RWPE2 (cell line): Measurements from ENCODE around the gene SELENOH.

Experiments
- ATAC-seq: fragments of 200-7000 bp; cut with Tn5 transposase; 3 replicates; pipeline ENCODE4 v1.9.1; 2021; ENCODE audit warnings: low read depth
- DNase-seq: peaks from one replicate; pipeline ENCODE4 v3.0.0-alpha.2; 2020; ENCODE audit warnings: low spot score
- H3K27ac ChIP-seq: fragments of 450-650 bp; 2 replicates; pipeline ENCODE4 v1.5.1; 2017; ENCODE audit warnings: mild to moderate bottlenecking; ENCODE audit not compliant: poor library complexity, severe bottlenecking
- H3K27me3 ChIP-seq: fragments of 250-450 bp; sonication (Bioruptor Pico); 2 replicates; pipeline ENCODE4 v1.5.1; 2021; ENCODE audit warnings: mild to moderate bottlenecking, moderate library complexity; ENCODE audit not compliant: insufficient read depth, poor library complexity, severe bottlenecking
- H3K36me3 ChIP-seq: fragments of 250-450 bp; sonication (Bioruptor Pico); 2 replicates; pipeline ENCODE4 v1.5.1; 2020; ENCODE audit warnings: low read depth, mild to moderate bottlenecking, moderate library complexity
- H3K4me1 ChIP-seq: fragments of 250-450 bp; sonication (Bioruptor Pico); 2 replicates; pipeline ENCODE4 v1.5.1; 2021; ENCODE audit warnings: mild to moderate bottlenecking, moderate library complexity; ENCODE audit not compliant: insufficient read depth, poor library complexity, severe bottlenecking
- H3K4me3 ChIP-seq: fragments of 250-450 bp; sonication (Bioruptor Pico); 2 replicates; pipeline ENCODE4 v1.5.1; 2021; ENCODE audit warnings: mild to moderate bottlenecking, moderate library complexity; ENCODE audit not compliant: severe bottlenecking
- H3K9me3 ChIP-seq: fragments of 250-450 bp; sonication (Bioruptor Pico); 2 replicates; pipeline ENCODE4 v1.5.1; 2021; ENCODE audit warnings: mild to moderate bottlenecking, moderate library complexity; ENCODE audit not compliant: severe bottlenecking
- TF ChIP-seq, protein P1 (sequence below): fragments of 450-650 bp; IDR thresholded peaks from one replicate; pipeline ENCODE4 v1.5.1; 2017; ENCODE audit warnings: mild to moderate bottlenecking, moderate library complexity; ENCODE audit not compliant: poor library complexity, severe bottlenecking

The SELENOH gene

DNA sequence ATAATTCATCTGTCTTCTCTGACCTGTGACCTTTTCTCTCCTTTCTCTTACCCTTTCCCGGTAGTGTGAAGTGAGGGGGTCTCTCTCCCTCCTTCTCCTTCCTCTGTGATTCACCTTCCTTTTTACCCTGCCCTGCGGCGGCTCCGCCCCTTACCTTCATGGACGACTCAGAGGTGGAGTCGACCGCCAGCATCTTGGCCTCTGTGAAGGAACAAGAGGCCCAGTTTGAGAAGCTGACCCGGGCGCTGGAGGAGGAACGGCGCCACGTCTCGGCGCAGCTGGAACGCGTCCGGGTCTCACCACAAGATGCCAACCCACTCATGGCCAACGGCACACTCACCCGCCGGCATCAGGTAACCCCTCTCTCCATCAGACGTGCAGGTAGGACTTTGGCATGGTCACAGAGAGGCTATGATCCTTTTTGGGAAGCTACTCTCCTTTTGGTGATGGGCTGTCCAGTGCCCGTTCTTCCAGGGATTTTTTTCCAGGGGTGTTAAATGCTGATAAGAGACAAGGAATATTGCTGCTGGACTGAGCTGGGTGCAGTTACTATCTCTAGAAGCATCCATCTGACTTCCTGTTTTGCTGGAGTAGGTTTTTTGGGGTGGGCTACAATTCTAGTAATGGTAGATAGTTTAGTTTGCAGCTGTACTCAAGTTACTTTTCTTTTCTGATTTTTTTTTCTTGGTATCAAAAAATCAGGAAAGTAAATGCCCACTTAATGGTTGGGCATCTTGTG is 50.2 kb downstream of the SELENOH start:
- H3K27ac ChIP-seq = peak overlapping the region; percentile 90
- peaks cover 60% of the 10 kb centered on the region for H3K36me3 ChIP-seq

DNA sequence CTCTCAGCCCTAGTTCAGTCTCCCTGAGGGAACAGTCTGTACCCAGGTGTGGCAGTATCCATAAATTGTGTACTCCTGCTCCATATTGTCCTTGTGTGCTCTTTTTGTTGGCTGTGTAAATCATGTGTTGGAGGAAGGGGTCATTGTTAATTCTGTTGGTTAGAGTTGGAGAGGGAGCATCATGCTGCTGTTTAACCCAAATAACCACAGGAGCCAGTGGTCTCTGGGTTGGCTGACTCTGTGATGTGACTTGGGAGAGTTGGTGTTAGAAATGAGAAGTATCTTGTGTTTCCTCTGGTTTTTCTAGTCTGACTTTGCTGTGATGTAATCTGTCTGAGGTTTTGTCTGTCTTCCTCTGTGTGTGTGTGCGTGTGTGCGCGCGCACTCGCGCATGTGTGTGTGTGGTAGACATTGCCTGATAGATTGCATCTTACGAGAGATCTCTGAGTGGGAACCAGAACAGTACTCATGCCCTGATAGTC is 50.8 kb downstream of the SELENOH start:
- ATAC-seq (no peak), DNase-seq (no peak)
- H3K27ac ChIP-seq = peak overlapping the region; percentile 90
- peaks cover 53% of the 10 kb centered on the region for H3K4me1 ChIP-seq
- TF ChIP-seq, protein P1, sequence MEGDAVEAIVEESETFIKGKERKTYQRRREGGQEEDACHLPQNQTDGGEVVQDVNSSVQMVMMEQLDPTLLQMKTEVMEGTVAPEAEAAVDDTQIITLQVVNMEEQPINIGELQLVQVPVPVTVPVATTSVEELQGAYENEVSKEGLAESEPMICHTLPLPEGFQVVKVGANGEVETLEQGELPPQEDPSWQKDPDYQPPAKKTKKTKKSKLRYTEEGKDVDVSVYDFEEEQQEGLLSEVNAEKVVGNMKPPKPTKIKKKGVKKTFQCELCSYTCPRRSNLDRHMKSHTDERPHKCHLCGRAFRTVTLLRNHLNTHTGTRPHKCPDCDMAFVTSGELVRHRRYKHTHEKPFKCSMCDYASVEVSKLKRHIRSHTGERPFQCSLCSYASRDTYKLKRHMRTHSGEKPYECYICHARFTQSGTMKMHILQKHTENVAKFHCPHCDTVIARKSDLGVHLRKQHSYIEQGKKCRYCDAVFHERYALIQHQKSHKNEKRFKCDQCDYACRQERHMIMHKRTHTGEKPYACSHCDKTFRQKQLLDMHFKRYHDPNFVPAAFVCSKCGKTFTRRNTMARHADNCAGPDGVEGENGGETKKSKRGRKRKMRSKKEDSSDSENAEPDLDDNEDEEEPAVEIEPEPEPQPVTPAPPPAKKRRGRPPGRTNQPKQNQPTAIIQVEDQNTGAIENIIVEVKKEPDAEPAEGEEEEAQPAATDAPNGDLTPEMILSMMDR = no peak
- no peaks in the 10 kb centered on the region for H3K9me3 ChIP-seq
- H3K36me3 ChIP-seq = peaks cover 66% of the 10 kb centered on the region
- H3K4me3 ChIP-seq = no peak overlapping the region
- no peaks in the 10 kb centered on the region for H3K27me3 ChIP-seq

More for the DNA sequence above, 50.2 kb downstream of the SELENOH start:
- no peak overlapping the region for H3K4me3 ChIP-seq
- H3K4me1 ChIP-seq = peaks cover 59% of the 10 kb centered on the region
- no peaks in the 10 kb centered on the region for H3K27me3 ChIP-seq
- no peaks in the 10 kb centered on the region for H3K9me3 ChIP-seq
- DNase-seq (peak; percentile 70), ATAC-seq (no peak)
- TF ChIP-seq, protein P1 = no peak

GRCh38 chr11:57792870-57793269 is 51.6 kb downstream of the SELENOH start:
- TF ChIP-seq, protein P1 = no peak
- Histone ChIP-seq H3K27ac (peak overlapping the region; percentile 90), H3K27me3 (no peaks in the 10 kb centered on the region), H3K4me1 (peaks cover 47% of the 10 kb centered on the region), H3K4me3 (no peak overlapping the region), H3K36me3 (peaks cover 66% of the 10 kb centered on the region), H3K9me3 (no peaks in the 10 kb centered on the region)
- peak; percentile 47; the same call in 2 of the 3 replicates for ATAC-seq
- no peak for DNase-seq
